Loucy (cell line): Measurements from ENCODE around the gene SUPT20H.

ENCODE experiments used
- H2AFZ ChIP-seq: fragments of 200-600 bp; sonication (generic); 2 replicates; pipeline ENCODE4 v1.6.0; 2016; ENCODE audit warnings: antibody characterized with exemption, mild to moderate bottlenecking, low read length, moderate library complexity
- H3F3A ChIP-seq: fragments of 200-600 bp; 2 replicates; pipeline ENCODE4 v1.6.0; 2016; ENCODE audit warnings: antibody characterized with exemption, low read depth, mild to moderate bottlenecking
- H3K27me3 ChIP-seq: fragments of 200-600 bp; sonication (generic); 2 replicates; pipeline ENCODE4 v1.6.1; 2014; ENCODE audit warnings: low read length, mild to moderate bottlenecking; ENCODE audit not compliant: insufficient read depth, poor library complexity, severe bottlenecking
- H3K36me3 ChIP-seq: fragments of 200-600 bp; sonication (generic); 2 replicates; pipeline ENCODE4 v1.6.1; 2016; ENCODE audit warnings: low read length; ENCODE audit not compliant: insufficient read depth
- H3K4me1 ChIP-seq: fragments of 200-600 bp; sonication (generic); 2 replicates; pipeline ENCODE4 v1.5.1; 2014; ENCODE audit warnings: low read length, mild to moderate bottlenecking; ENCODE audit not compliant: insufficient read depth, poor library complexity, severe bottlenecking
- H3K4me2 ChIP-seq: fragments of 200-600 bp; sonication (generic); 2 replicates; pipeline ENCODE4 v1.6.0; 2014; ENCODE audit warnings: antibody characterized with exemption, low read length, low read depth, mild to moderate bottlenecking; ENCODE audit not compliant: poor library complexity, severe bottlenecking
- H3K4me3 ChIP-seq: fragments of 200-600 bp; sonication (generic); 2 replicates; pipeline ENCODE4 v1.5.1; 2014; ENCODE audit warnings: low read length, mild to moderate bottlenecking, mixed read lengths; ENCODE audit not compliant: poor library complexity, severe bottlenecking
- H3K79me2 ChIP-seq: fragments of 200-600 bp; sonication (generic); 2 replicates; pipeline ENCODE4 v1.6.1; 2014; ENCODE audit warnings: low read length; ENCODE audit not compliant: insufficient read depth
- H3K9ac ChIP-seq: fragments of 200-600 bp; sonication (generic); 2 replicates; pipeline ENCODE4 v1.6.0; 2014; ENCODE audit warnings: mild to moderate bottlenecking, low read depth, low read length, moderate library complexity; ENCODE audit not compliant: poor library complexity, severe bottlenecking
- H3K9me2 ChIP-seq: fragments of 200-600 bp; sonication (generic); replicated peaks from 2 replicates; pipeline ENCODE4 v1.6.1; 2016; ENCODE audit warnings: low read depth, low read length, mixed read lengths
- H3K9me3 ChIP-seq: fragments of 200-600 bp; sonication (generic); 2 replicates; pipeline ENCODE4 v1.6.1; 2014; ENCODE audit warnings: mild to moderate bottlenecking, antibody characterized with exemption, low read length, low read depth; ENCODE audit not compliant: insufficient read depth
- H4K20me1 ChIP-seq: fragments of 200-600 bp; sonication (generic); 2 replicates; pipeline ENCODE4 v1.6.0; 2014; ENCODE audit warnings: antibody characterized with exemption, low read length, mild to moderate bottlenecking; ENCODE audit not compliant: insufficient read depth, poor library complexity, severe bottlenecking
- EZH2phosphoT487 ChIP-seq: fragments of 200-600 bp; IDR thresholded peaks from 2 replicates; pipeline ENCODE4 v1.6.1; 2018; ENCODE audit warnings: antibody characterized with exemption, mild to moderate bottlenecking, moderate library complexity, borderline replicate concordance
- TF ChIP-seq, protein P1 (sequence below): fragments of 200-600 bp; sonication (generic); conservative IDR thresholded peaks from 2 replicates; pipeline ENCODE4 v1.5.1; 2014; ENCODE audit warnings: mild to moderate bottlenecking, antibody characterized with exemption, low read length

The SUPT20H gene

DNA sequence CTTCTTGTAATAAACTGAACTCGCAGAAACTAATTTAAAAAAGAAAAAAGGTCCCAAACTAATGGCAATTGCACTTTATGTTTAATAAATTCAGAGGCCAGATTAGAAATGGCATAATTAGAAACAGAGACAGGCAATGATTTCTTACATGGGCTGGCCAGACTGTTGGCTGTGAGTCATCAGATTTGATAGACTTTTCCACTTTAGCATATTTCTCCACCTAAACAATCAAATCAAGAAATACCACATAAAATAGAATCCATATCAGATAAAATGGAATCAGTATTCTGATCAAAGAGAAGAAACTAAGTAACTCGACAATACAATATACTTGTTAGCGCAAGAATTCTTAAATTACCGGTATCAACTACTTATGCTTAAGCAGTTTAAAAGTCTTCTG lies 29.9 kb downstream of the SUPT20H start:
- H3K9ac ChIP-seq, result no peak overlapping the region
- H3K4me3 ChIP-seq, result no peak overlapping the region
- H3K79me2 ChIP-seq, result no peaks in the 10 kb centered on the region
- no peak overlapping the region for H3K4me2 ChIP-seq
- H3K36me3 ChIP-seq, result peaks cover 85% of the 10 kb centered on the region
- TF ChIP-seq EZH2phosphoT487, result no peak
- TF ChIP-seq, protein P1, sequence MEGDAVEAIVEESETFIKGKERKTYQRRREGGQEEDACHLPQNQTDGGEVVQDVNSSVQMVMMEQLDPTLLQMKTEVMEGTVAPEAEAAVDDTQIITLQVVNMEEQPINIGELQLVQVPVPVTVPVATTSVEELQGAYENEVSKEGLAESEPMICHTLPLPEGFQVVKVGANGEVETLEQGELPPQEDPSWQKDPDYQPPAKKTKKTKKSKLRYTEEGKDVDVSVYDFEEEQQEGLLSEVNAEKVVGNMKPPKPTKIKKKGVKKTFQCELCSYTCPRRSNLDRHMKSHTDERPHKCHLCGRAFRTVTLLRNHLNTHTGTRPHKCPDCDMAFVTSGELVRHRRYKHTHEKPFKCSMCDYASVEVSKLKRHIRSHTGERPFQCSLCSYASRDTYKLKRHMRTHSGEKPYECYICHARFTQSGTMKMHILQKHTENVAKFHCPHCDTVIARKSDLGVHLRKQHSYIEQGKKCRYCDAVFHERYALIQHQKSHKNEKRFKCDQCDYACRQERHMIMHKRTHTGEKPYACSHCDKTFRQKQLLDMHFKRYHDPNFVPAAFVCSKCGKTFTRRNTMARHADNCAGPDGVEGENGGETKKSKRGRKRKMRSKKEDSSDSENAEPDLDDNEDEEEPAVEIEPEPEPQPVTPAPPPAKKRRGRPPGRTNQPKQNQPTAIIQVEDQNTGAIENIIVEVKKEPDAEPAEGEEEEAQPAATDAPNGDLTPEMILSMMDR, result no peak
- H3K27me3 ChIP-seq, result no peaks in the 10 kb centered on the region
- no peak overlapping the region for H2AFZ ChIP-seq
- no peaks in the 10 kb centered on the region for H3F3A ChIP-seq
- no peaks in the 10 kb centered on the region for H3K9me3 ChIP-seq
- no peaks in the 10 kb centered on the region for H3K9me2 ChIP-seq
- H3K4me1 ChIP-seq, result no peaks in the 10 kb centered on the region
- no peaks in the 10 kb centered on the region for H4K20me1 ChIP-seq

DNA sequence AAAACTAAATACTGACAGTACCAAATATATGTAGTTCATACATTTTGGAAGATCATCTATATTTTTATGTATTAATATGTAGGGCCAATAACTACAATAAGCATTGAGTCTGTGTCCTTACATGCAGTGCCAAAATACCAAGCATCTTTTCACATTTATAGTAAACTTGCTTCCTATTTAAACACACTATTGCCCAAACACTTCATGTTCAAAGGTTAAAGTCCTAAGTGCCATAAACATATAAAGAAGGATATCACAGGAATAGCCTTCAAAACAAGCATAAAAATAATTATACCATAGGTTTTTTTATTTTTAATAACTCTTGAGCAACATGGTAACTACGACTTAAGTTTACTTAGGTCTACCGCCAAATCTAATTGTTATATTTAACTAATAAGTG lies 31.8 kb downstream of the SUPT20H start:
- Histone ChIP-seq H3K36me3 (peaks cover 88% of the 10 kb centered on the region), H3K9ac (no peak overlapping the region), H3K9me3 (no peaks in the 10 kb centered on the region), H3K4me3 (no peak overlapping the region), H4K20me1 (peaks cover 1% of the 10 kb centered on the region), H2AFZ (no peak overlapping the region), H3K9me2 (no peaks in the 10 kb centered on the region), H3K4me1 (no peaks in the 10 kb centered on the region), H3F3A (no peaks in the 10 kb centered on the region), H3K79me2 (no peaks in the 10 kb centered on the region), H3K27me3 (no peaks in the 10 kb centered on the region), H3K4me2 (no peak overlapping the region)
- no peak for TF ChIP-seq EZH2phosphoT487
- TF ChIP-seq, protein P1, result no peak

DNA sequence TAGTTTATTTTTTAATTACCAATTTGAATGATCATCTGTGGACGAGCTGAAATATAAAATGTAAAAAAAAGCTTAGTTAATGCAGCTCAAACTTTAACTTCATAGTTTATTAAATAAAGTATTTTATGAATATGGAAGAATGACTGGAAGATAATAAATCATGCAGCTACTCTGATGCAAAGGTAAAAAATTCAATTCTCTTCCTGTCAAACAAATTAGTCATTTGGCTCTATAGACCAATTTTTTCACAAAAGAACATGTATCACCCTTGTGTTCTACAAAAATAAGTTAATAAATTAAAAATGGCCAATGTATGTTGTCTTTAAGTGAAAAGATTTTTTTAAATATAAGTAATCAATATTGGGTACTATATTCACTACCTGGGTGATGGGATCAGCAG lies 32.7 kb downstream of the SUPT20H start:
- Histone ChIP-seq H3K9me3 (no peaks in the 10 kb centered on the region), H2AFZ (no peak overlapping the region), H3K4me1 (no peaks in the 10 kb centered on the region), H3K4me3 (no peak overlapping the region), H3K36me3 (peaks cover 88% of the 10 kb centered on the region), H3K9me2 (no peaks in the 10 kb centered on the region), H4K20me1 (peaks cover 2% of the 10 kb centered on the region), H3K9ac (no peak overlapping the region), H3K4me2 (no peak overlapping the region), H3F3A (no peaks in the 10 kb centered on the region), H3K79me2 (no peaks in the 10 kb centered on the region), H3K27me3 (no peaks in the 10 kb centered on the region)
- TF ChIP-seq, protein P1, result no peak
- no peak for TF ChIP-seq EZH2phosphoT487
